HG03066 (cell line): ENCODE measurements around the gene PARD3.

Experiments used
- ATAC-seq: cut with Tn5 transposase; IDR thresholded peaks from one replicate; pipeline ENCODE4 v1.9.1; 2021; ENCODE audit warnings: low read depth; ENCODE audit not compliant: unreplicated experiment

Gene PARD3

GRCh38 chr10:34337917-34338316, 477.2 kb downstream of the PARD3 start:
- ATAC-seq: no peak

GRCh38 chr10:34335960-34336690, 479.0 kb downstream of the PARD3 start:
- ATAC-seq: no peak

GRCh38 chr10:34334908-34335307, 480.2 kb downstream of the PARD3 start:
- ATAC-seq: no peak

- no peak for ATAC-seq
Measured at GRCh38 chr10:34333513-34333912, 481.6 kb downstream of the PARD3 start.

GRCh38 chr10:34327184-34327583, 487.9 kb downstream of the PARD3 start:
- ATAC-seq: no peak

GRCh38 chr10:34323192-34323591, 491.9 kb downstream of the PARD3 start:
- no peak for ATAC-seq

- ATAC-seq: no peak
Measured at GRCh38 chr10:34320265-34320664, 494.8 kb downstream of the PARD3 start.

- ATAC-seq: no peak
Measured at GRCh38 chr10:34319197-34319846, 495.8 kb downstream of the PARD3 start.

GRCh38 chr10:34316154-34316553, 498.9 kb downstream of the PARD3 start:
- ATAC-seq: no peak

- no peak for ATAC-seq
Measured at GRCh38 chr10:34314457-34314856, 500.6 kb downstream of the PARD3 start.

GRCh38 chr10:34313888-34314287, 501.2 kb downstream of the PARD3 start:
- ATAC-seq: no peak

GRCh38 chr10:34313353-34313752, 501.7 kb downstream of the PARD3 start:
- ATAC-seq: no peak

GRCh38 chr10:34311679-34312078, 503.4 kb downstream of the PARD3 start:
- ATAC-seq: no peak

GRCh38 chr10:34310234-34310633, 504.9 kb downstream of the PARD3 start:
- no peak for ATAC-seq

- ATAC-seq: peak; percentile 76
Measured at GRCh38 chr10:34305189-34305588, 509.9 kb downstream of the PARD3 start.

- ATAC-seq: no peak
Measured at GRCh38 chr10:34303022-34303421, 512.1 kb downstream of the PARD3 start.

GRCh38 chr10:34299105-34299611, 515.9 kb downstream of the PARD3 start:
- no peak for ATAC-seq

GRCh38 chr10:34298346-34298818, 516.7 kb downstream of the PARD3 start:
- no peak for ATAC-seq

GRCh38 chr10:34297541-34298345, 517.4 kb downstream of the PARD3 start:
- ATAC-seq: no peak

- ATAC-seq: no peak
Measured at GRCh38 chr10:34295142-34295548, 520.0 kb downstream of the PARD3 start.

- ATAC-seq: no peak
Measured at GRCh38 chr10:34294137-34294536, 521.0 kb downstream of the PARD3 start.
